NK-92 treated with Interleukin-12 subunit alpha and Interleukin-12 subunit beta, amount 100 ng/mL, for 24 hours (cell line): ENCODE data around the gene PCSK6.

Source experiments
- DNase-seq: peaks from one replicate; lab custom pipeline; 2025; lab: John Stamatoyannopoulos, UW

Gene PCSK6

DNA sequence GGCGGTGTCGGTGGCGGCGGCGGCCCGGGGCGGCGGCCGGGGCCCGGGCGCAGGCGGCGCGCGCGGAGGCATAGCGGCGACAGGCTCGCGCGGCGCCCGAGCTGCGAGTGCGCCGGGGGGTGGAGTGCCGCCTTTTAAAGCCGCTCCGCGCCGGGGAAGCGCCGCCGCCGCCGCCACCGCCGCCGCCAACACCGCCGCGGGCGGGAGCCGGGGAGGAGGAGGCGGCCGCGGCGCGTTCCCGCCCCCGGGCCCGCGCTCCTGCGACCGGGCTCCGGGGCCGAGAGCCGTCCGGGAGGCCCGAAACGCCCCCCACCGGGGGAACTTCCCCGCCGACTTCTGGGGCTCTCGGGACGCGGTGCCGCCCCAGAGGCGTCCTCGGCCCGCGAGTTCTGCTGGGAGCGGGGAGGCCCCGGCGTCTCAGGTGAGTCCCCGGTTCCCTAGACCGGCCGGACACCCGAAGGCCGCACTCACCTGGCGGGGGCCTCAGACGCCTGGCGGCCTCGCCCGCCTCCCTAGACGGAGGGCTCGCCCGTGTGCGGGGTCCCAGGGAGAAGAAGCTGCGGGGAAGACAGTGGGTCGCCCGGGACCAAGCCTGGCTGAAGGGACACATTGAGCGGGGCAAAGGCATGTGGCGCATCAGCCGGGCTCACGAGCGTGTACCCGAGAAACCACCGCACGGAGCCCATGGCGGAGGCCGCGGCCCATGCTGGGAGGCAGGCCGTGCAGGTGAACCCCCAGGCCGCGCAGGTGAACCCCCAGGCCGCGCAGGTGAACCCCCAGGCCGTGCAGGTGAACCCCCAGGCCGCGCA is at the start of gene PCSK6:
PCSK6 (minus strand) TSS at position 109 of the 809 bp plus-strand sequence; CDS start at position 72, 37 bp downstream.
- DNase-seq, result no peak

DNA sequence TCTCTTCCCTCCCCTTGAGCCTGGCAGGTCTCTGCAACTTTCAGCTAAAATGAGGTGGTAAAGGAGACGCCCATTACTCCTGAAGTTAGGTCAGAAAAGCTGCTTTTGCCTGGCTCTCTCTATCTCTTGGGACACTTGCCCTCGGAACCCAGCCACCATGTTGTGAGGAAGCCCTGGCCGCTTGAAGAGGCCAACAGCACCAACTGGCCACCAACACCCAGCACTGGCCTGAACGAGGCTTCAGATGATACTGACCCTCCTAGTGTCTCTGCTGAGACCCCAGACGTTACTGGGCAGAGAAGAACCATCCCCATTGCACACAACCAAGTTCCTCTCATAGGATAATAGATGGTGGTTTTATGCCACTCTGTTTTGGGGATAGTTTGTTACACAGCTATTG is 49.5 kb upstream of the PCSK6 start:
- DNase-seq, result no peak

DNA sequence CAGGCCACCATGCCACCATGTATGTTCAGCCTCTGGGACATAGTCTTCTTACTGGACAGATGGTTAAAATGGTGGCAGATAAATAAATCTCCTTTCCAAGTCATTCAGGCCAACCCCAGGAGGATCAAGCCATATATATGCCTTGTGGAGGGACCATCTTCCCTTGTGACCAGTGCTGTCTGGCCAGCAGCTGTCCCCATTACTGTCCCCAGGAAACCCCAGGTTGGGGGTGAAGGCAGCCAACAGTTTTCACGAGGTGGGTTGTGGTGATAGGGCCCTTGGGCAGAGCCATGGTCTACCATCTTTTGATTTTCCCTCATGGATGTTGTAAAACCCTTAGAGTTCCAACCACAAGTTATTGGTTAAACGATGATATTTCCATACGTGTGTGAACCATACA is 48.7 kb upstream of the PCSK6 start:
- DNase-seq, result no peak

DNA sequence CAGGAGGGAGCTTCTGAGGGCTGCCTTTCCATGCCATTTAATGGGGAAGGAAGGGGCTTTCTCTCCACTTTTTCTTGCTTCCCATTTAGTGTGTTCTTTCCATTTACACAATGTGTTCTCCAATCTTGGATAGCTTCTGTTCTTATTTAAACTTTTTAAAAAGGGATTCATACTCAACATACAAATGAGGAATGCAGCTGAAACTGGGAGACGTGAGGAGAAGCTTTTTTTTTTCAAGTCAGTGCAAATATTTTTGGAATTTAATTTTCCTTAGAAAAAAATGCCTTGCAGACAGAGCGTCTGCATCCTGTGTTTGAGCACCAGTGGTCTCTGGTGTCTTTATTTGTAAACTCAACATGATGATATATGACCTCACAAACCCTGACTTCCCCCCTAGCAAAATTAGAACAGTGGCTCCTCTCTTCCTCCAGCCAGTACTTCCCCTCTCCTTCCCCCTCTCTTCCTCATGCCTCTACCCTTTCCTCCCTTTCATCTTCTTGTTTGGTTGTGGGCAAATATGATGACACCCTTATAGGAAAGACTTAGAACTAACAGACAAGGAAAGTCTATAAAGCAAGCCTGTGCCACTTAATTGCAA is 48.1 kb upstream of the PCSK6 start:
- DNase-seq, result no peak

DNA sequence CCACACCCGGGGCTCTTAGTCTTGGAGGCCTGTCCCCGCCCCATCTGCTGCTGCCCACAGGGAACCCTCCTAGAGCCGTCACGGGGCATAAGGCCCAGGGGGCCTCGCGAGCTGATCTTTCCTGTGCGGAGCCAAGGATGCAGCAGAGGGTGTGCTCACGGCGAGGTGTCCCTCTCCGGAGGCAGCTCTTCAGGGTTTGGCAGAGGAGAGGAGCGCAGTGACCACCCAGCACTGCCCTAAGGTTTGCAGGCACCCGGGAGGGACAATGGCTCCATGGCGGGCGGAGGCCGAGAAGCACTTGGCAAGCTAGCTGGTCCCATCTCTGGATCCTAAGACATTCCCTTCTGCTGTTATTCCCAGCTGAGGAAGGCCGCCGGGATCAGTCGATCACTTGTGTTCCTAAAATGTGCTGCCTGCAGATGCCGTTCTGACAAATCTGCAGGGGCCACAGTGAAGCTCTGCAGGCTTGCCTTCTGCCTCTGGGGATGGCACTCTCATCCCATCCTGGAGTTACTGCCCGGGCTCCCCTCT is 47.4 kb upstream of the PCSK6 start:
- DNase-seq, result no peak

DNA sequence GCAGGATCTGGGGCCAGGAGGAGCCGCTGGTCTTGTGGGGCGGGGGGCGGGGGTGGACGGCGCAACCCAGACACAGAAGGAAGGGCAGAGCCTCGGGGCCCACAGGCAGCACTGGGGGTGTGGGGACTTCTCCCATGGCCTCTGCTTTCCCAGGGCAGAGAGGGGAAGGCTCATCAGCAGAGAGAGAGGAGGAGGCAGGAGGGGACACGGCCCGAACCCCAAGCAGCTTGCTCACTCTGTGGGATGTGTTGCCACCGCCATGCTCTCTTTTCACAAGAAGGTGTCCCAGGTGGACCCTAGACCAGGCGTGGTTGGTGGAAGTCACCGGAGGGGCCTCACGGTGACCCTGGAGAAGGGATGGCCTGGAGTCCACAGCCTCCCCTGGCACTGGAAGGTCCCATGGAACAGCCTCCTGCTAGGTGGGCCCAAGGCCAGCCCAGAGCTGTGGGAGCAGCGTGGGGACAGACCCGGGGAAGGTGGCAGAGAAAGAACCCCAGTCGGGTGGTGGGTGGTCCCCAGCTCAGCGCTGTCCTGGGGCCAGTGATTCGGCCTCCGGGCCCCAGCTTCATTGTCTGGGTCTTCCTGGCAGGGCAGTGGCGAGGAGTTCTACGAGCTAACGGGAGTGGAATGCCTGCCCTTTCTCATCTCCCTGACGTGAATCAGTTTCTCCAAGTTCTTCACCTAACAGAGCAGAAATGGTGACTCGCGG is 46.8 kb upstream of the PCSK6 start:
- no peak for DNase-seq

DNA sequence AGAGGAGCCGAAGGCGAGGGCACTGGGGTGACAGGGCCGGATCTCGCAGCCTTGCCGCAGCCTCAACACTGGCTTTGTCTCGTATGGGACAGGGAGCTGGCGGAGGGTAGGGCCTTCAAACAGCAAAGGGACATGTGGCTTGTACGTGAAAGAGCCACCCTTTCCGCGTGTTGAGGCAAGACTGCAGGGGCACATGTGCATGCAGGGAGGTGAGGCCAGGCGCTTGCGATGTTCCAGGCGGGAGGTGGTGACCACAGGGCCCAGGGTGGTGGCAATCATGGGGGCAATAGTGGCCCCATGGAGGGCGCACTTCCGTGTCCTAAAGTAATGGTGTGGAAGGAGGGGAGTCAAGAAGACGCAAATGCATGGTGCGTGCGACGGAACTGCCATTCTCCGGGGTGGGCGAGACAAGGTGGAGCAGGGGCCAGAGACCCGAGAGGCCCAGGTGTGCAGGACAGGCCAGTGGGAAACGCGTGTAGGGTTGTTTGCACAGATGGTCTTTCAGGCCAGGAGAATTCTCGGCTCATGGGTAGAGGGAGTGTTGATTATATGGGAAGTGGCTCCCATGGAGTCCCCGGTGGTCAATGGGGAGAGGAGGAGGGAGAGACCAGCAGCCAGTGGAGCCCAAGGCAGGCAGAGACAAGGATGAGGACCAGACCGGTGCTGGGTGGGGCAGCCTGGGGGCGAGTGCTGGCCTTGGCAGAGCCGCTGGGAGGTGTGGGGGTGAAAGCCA is 45.8 kb upstream of the PCSK6 start:
- DNase-seq, result no peak

DNA sequence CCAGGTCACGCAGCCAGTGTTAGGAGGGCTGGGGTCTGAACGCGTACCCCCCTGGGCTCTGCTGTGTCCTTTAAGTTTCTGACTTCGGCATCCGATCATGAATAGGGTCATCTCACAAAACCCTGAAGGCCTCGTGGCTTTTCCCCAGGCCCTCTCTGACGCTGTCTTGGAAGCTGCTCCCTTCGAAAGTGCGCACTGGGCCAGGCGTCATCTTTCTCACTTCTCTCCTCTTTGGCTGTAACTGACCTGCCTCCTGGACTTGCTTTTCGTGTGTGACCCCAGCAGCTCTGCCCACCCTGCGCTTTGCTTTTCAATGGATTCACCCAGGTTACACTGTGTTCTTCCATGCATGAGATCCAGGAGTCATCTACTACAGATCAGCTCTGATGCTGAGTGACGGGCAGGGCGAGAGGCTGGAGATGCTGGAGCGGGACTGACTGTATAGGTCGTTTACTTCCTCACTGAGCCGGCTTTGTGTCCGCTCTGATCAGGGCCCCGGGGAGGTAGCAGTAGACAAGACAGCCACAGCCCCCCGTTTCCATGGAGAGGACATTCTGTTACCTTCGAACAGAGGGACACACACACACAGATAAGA is 45.0 kb upstream of the PCSK6 start:
- no peak for DNase-seq

DNA sequence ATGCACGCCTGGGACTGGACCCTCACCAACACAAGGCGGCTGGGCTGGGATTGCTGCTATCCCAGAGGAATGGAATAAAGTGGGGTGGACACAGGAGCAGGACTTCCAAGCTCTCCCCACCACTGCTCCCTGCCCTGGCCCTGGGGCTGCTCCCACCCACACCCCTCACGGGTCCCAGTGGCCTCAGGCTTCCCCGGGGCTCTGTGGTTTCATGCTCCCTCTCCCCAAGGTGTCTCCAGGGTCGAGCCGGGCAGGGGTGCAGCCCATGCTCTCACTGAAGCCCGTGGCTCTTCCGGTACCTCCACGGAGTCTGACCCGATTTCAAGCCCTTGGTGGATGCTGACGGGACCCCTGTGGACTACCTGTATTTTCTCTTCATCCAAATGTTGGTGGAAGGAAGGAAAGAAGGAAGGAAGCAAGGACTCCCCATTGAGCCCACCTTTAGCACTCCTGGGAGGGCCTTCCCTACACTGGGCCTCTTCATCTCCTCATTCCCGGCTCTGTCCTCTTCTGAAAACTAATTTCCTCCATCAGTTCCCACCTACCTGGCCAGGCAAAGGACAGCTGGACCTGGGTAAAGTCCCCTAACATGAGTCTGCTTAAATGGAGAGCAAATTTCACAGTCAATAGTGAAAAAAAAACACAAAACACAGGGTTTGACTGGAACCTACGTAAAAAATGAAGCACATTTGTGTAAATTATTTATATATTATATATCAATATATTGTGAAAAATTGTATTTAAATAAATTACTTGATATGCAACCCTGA is 44.0 kb upstream of the PCSK6 start:
- DNase-seq, result no peak

DNA sequence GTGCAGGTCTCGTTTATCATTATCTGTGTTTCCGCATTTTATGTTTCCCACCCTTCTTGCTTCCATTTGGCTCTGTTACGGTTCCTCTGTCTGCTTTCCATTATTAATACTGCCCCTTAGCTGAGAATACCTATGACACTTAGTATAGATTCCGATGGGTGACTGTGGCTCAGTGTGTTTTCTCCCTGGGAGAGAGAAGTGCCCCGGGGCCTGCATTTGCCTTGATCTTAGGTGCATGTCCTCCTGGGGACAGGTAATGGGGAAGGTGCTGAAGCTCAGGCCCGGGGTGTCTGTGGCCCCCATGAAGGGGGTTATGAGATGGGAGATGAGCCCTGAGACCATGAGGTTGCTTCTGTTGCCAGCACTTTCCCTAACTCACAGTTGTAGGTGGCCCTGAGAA is 43.4 kb upstream of the PCSK6 start:
- no peak for DNase-seq

DNA sequence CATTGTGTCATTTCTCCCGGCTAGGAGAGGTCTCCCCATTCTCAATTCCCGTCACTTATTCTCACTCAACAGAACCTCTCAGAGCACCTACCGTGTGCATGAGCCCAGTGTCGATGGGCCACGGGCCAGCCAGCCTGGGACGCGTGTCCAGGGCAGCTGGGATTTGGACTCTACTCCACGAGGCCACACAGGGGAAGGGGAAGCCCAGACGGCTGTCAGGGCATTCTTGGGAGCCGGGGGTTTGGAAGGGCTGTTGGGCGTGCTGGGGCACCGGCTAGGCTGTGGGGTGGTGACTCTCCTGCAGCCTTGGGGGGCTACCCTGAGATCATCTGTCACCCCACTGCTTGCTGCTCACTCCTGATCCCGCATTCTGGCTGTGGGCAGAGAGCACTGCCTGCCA is 41.7 kb upstream of the PCSK6 start:
- no peak for DNase-seq

DNA sequence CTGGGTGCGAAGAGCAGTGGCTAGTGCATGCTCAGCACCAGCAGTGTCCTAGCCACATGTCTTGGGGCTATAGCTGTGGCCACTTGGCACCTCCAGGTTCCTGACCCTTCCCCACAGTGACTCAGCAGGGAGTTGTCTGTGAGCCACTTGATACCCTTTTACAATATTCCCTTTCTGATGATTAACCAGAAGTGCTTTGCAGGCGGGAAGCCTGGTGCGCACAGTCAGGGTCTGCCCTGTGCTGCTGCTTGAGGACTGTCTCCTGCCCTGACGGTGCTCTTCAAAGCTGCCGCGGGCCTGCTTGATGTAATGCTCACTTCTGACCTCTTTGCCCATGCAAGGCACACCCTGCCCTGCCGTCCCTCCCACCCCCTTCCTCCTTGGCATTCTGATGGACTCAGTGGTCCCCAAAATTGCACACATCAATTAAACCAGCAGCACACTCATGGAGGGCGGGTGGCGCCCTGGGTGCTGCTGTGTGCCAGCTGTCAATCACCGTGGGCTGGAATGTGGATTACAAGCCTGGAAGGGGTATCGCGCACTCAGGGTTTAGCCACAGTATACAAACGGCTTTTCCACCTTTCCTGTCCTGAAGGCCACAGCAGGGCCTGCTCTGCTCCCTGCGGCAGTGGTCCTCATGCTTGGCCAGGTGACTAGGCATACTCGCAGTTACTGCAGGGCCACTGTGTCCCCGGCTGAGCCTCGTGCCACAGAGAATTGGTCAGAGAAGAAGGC is 40.9 kb upstream of the PCSK6 start:
- no peak for DNase-seq

DNA sequence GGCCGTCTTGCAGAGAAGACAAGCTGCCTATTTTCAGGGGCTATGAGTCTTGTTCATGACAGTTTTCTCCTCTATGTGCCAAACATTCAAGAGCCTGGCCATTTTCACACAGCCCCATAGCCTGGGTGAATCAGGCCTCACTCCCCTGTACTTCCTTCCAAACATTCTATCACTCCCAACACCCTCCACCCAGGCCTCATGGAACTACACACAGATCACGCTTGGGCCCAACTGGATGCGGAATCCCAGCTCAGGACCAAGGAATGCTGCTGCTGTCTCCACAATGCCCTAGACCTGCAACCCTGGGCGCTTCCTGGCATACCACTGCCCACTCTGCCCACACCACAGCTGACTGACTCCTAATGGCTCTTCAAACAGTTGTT is 39.4 kb upstream of the PCSK6 start:
- no peak for DNase-seq

DNA sequence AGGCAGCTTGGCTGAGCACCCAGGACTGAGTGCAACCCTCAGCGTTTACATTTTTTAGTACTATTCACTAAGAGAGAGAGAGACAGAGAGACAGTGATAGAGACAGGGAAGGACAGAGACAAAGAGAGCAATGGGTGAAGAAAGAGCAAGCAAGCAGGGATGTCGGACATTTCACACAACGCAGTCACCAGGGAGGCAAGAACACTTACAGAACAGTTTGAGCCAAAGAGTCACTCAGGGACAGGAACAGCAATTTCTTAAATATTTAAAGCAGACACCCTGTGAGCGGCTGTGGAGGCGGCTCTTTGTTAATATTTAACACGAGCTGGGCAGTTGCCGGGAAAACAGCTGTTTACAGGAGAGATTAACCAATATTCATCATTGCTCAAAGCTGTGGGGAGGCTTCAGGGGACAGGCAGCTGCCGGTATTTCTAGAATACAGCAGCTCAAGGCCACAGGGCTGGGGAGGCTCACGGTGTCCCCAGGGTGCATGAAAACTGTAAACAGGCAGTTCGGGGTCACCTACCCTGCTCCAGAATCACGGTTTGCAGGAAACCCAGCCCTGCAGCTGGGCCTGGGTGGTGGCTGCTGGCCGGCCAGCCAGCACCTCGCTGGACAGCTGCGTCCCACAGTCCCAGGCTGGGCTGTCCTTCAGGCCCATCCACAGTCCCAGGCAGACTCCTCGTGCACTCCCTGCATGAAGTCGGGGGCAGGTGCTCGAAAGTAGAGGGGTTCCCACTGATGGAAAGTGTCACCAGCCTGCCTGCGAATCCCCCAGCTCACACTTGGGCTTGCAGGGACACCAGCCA is 38.8 kb upstream of the PCSK6 start:
- DNase-seq, result no peak

DNA sequence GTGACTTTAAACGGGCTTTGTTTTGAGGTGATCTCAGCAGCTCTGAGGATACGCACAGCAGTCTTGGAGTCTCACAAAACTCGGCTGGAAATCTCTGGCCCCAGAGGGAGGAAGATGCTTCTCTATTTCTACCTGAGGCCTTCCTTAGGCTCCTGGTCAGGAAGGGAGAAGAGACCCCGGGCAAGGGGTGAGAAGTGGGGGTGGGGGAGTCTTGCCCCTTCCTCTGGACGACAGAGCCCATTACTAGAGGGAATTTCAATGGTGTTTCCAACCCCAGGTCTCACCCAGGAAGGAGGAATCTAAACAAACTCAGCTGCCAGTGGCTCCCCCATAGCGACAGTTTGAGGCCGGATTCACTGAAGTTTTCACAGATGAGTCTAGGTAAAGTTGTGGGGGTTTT is 37.4 kb upstream of the PCSK6 start:
- no peak for DNase-seq

DNA sequence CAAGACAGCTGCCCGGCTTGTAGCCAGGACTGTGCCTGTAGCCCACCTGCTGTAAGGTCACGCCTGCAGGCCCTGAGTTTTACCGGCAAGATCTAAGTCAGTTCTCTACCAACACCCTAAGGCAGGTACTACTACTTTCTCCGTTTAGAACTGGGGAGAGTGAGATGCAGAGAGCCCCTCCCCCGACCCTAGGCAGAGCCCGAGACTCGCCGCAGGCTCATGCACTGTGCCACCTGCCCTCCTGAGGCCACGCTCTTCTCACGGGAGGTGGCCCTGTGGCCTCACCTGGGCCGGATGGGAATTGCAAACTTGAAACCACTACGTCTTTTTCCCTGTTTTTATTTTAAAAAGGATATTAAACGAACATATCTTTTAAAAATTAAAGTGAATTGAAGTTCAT is 36.9 kb upstream of the PCSK6 start:
- no peak for DNase-seq

DNA sequence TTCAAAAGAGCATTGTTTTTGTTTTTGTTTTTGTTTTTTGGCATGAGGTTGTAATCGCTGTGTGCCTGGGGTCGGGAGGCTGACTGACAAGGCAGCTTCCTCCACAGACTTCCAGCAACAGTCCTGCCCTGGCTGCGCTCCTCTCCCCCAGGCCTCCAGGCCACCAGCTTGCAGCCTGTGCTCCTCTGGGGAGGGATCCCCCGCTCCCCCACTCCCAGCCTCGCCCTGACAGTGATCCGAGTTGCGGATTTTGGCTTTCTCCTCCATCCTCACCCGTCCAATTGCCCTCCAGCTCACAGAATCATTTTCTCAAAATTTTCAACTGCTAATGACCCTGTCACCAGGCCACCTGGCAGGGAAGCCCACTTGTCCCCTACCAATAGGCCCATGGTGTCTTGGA is 36.5 kb upstream of the PCSK6 start:
- DNase-seq, result no peak

DNA sequence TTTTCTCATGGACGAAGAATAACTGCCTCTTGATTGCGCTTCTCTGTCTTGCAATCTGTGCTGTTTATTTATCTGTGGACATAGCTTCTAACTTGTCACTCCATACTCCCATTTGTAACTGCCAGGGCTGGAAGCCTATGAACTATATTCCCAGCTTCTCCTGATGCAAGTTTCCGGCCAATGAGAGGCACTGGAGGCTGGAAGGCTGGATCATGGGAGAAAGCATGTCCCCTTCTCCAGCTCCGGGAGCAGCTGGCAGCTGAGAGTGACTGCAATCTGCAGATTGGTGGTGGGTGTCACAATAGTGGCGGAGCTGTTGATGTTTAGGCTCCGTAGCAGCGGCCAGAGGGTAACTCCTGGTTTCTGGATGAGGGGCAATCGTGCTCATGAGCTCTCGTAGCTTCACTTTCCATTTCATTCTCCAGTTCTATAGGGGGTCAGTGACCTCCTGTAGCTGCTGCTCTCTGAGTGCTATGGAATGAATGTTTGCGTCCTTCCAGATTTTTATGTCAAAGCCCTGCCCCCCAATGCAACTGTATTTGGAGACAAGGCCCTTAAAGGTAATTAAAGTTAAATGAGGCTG is 35.7 kb upstream of the PCSK6 start:
- no peak for DNase-seq

DNA sequence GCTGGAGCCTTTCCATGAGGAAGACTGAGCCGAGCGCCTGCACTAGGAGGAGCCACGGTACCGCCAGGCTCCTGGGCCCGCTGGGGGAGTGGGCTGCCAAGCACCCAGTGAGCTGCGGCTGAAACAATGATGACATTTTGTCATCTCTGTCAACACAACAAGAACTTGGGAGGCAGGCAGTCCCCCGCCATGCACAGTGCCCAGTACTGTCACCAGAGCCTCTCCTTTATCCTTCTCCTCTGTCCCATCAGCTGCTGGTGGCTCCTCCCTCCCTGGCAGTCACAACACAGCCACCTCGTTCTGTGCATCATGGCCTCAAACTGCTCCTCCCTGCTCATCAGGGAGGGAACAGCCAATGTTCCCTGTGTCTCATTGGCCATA is 34.0 kb upstream of the PCSK6 start:
- DNase-seq, result no peak
